Cardiac muscle cell (in vitro differentiated cells and primary cell): ENCODE measurements around the gene TSKS. TPM values are rescaled to one million over a fixed set of nuclear protein-coding genes. Genes with fewer than 3 reads are reported as not detected.

Source experiments
- DNase-seq, 2 donors: peaks; one replicate each; pipeline versions ENCODE4 v3.0.0 to v3.0.0-alpha.2; 2010 to 2017; ENCODE audit warnings: low read depth in 1 of 2, low spot score in 1 of 2
- H3K27ac ChIP-seq: fragments of 200-600 bp; sonication (generic); 2 replicates; pipeline ENCODE4 v1.5.1; 2016
- H3K27me3 ChIP-seq: fragments of 200-600 bp; sonication (generic); 2 replicates; pipeline ENCODE4 v1.6.0; 2016; ENCODE audit warnings: control low read depth
- H3K36me3 ChIP-seq: fragments of 200-600 bp; sonication (generic); 2 replicates; pipeline ENCODE4 v1.5.1; 2016; ENCODE audit warnings: control low read depth
- H3K4me1 ChIP-seq: fragments of 200-600 bp; sonication (generic); 2 replicates; pipeline ENCODE4 v1.8.1; 2017; ENCODE audit warnings: low read depth, mild to moderate bottlenecking, mixed run types
- H3K4me3 ChIP-seq: fragments of 200-600 bp; sonication (generic); 2 replicates; pipeline ENCODE4 v1.5.1; 2016; ENCODE audit warnings: mild to moderate bottlenecking
- H3K9me3 ChIP-seq: fragments of 200-600 bp; sonication (generic); 2 replicates; pipeline ENCODE4 v1.5.1; 2017; ENCODE audit warnings: low read depth, mild to moderate bottlenecking, control low read depth
- polyA plus RNA-seq: library from polyadenylated mRNA; unstranded; fragments of >200 nt; fragmentation: Nextera tagmentation; extraction: Ambion mirVana; gene quantifications from 2 replicates; pipeline ENCODE4 v1.2.1, GENCODE V29; 2016
- total RNA-seq: library from RNA; depleted of rRNA; stranded (reverse); fragments of >200 nt; gene quantifications from 2 replicates; pipeline ENCODE4 v1.2.3, GENCODE V29; 2016
- TF ChIP-seq, protein P1 (sequence below): IDR thresholded peaks from 2 replicates; pipeline ENCODE4 v1.5.1; 2012; ENCODE audit warnings: low read depth, mild to moderate bottlenecking, low read length

The TSKS gene
- total and polyA plus RNA-seq, 2 experiments from 2014 or later: 0.09 TPM; not detected in 1

DNA sequence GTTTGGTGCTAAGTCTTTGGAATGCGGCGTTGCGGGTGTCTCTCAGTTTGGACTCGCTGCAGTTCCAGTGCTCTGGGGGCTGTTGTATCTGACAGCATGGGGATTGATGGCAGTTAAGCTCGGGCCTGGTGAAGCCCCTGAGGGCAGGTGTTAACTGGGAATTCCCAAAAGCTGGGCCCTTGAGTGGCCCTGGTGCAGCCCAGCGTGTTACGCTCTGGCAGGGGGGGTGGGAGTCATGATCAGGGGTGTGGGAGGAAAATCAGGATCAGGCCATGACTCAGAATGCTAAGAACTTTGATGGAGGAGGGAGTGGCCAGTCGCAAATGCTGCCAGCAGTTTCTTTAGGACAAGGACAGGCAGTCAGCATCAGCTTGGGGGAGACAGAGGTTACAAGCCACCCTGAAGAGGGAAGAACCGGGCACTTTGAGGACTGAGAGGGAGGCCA is 23.3 kb upstream of the TSKS start:
- Histone ChIP-seq H3K9me3 (no peaks in the 10 kb centered on the region), H3K4me3 (no peak overlapping the region), H3K27me3 (no peaks in the 10 kb centered on the region), H3K27ac (peak overlapping the region; percentile 78), H3K4me1 (no peaks in the 10 kb centered on the region), H3K36me3 (peaks cover 11% of the 10 kb centered on the region)
- TF ChIP-seq, protein P1, sequence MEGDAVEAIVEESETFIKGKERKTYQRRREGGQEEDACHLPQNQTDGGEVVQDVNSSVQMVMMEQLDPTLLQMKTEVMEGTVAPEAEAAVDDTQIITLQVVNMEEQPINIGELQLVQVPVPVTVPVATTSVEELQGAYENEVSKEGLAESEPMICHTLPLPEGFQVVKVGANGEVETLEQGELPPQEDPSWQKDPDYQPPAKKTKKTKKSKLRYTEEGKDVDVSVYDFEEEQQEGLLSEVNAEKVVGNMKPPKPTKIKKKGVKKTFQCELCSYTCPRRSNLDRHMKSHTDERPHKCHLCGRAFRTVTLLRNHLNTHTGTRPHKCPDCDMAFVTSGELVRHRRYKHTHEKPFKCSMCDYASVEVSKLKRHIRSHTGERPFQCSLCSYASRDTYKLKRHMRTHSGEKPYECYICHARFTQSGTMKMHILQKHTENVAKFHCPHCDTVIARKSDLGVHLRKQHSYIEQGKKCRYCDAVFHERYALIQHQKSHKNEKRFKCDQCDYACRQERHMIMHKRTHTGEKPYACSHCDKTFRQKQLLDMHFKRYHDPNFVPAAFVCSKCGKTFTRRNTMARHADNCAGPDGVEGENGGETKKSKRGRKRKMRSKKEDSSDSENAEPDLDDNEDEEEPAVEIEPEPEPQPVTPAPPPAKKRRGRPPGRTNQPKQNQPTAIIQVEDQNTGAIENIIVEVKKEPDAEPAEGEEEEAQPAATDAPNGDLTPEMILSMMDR: no peak
- peak; percentile 20 to 23 for DNase-seq

DNA sequence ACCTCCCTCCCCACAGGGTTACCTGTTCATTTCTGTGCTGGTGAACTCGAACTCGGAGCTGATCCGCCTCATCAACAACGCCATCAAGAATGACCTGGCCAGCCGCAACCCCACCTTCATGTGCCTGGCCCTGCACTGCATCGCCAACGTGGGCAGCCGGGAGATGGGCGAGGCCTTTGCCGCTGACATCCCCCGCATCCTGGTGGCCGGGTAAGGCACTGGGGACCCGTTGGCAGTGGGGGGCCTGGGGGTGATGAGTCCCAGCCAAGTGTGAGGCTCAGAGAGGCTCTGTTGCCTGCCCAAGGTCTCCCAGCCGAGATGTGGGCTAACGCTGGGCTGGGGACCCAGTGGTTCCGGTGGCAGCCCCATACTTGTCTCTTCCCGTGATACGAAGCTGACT is 19.4 kb upstream of the TSKS start:
- Histone ChIP-seq H3K36me3 (peaks cover 11% of the 10 kb centered on the region), H3K4me3 (no peak overlapping the region)

DNA sequence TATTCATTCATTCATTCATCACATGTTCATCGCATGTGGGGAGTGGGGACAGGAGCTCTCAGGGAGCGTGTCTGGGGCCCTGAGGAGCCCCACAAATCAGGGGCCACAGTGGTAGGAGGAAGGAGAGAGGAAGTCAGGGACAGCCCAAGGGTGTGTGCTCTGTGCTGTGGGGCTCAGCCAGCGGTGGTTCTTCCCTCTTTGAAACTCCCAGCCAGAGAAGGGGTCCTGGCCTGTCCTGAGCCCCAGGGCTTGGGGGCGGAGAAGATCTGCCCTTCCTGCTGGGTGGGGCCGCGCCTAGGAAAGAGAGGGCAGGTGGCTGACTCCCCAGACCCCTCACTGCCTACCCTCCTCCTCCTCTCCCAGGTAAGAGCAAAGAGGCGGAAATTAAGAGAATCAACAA is 18.3 kb upstream of the TSKS start:
- Histone ChIP-seq H3K27ac (no peak overlapping the region), H3K4me3 (no peak overlapping the region), H3K36me3 (peaks cover 11% of the 10 kb centered on the region), H3K27me3 (no peaks in the 10 kb centered on the region), H3K9me3 (no peaks in the 10 kb centered on the region), H3K4me1 (no peaks in the 10 kb centered on the region)
- DNase-seq: no peak
- TF ChIP-seq, protein P1: no peak

More for the DNA sequence above, 19.4 kb upstream of the TSKS start:
- no peaks in the 10 kb centered on the region for H3K4me1 ChIP-seq
- H3K27ac ChIP-seq: no peak overlapping the region
- TF ChIP-seq, protein P1: no peak
- H3K9me3 ChIP-seq: no peaks in the 10 kb centered on the region
- H3K27me3 ChIP-seq: no peaks in the 10 kb centered on the region
- DNase-seq: no peak

DNA sequence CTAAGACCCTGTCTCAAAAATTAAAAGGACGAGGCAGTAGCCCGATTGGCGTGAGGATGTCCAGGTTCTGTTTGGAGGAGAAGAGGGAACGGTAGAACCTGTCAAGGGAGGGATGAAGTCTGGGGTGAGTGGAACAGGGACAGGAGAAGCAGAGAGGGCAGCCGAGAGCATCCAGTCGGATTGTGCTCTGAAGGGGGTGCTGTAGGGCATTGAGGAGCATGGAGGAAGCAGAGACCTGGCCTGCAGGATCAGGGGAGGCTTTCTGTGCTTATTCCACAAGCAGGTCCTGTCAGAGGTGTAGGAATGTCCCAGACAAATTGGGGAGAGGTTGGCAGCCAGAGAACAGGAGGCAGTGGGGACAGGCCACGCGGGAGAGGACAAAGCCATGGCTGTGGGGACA is 17.8 kb upstream of the TSKS start:
- H3K4me3 ChIP-seq: no peak overlapping the region
- H3K27me3 ChIP-seq: no peaks in the 10 kb centered on the region
- H3K36me3 ChIP-seq: peaks cover 11% of the 10 kb centered on the region
- TF ChIP-seq, protein P1: no peak
- no peak overlapping the region for H3K27ac ChIP-seq
- no peaks in the 10 kb centered on the region for H3K4me1 ChIP-seq
- no peaks in the 10 kb centered on the region for H3K9me3 ChIP-seq
- no peak for DNase-seq

DNA sequence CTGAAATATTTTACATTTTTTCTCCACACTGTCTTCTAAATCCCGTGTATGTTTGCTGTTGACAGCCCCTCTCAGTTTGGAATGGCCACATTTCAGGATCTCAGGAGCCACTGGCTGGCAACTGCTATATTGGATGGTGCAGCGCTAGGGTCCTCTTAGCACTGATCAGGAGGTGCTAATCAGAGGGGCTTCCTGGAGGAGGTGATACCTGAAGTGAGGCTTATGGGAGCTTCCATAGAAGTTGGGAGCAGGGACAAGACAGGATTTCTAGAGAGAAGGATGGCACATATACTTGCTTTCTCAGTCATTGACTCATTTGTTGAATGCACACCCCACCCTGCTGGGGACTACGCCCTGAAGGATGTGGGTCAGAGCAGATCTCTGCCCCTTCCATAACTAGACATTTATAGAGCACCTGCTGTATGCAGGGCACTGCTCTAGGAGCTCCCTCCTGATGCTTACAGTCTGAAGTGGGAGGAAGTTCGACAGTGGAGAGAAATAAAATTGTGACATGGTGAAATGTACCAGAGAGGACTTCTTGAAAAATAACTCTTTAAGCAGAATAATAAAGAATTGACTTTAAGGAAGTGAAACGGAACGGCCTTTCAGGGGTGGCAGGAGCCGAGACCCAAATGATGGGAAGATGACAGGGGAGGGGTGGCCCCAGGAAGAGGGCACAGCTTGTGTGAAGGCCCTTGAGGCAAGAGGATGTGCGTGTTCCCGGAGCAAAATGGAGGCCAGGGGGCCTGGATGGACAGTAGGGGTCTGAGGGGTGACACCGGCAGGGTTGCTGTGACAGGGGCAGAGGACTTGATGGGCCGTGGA is 16.8 kb upstream of the TSKS start:
- H3K4me3 ChIP-seq: no peak overlapping the region
- H3K27me3 ChIP-seq: no peaks in the 10 kb centered on the region
- no peak overlapping the region for H3K27ac ChIP-seq
- H3K4me1 ChIP-seq: no peaks in the 10 kb centered on the region
- H3K9me3 ChIP-seq: no peaks in the 10 kb centered on the region
- DNase-seq: no peak
- TF ChIP-seq, protein P1: no peak
- peaks cover 11% of the 10 kb centered on the region for H3K36me3 ChIP-seq
